NCI-H2029 (cell line): ENCODE results near the gene CCL7.
A peak's percentile ranks its signal among the peaks of the same experiment; 100 is the strongest.

Source experiments
- DNase-seq: peaks from one replicate; lab custom pipeline; 2025; lab: John Stamatoyannopoulos, UW

Gene CCL7

GRCh38 chr17:34246881-34247280, 23.1 kb upstream of the CCL7 start:
- DNase-seq: no peak

- DNase-seq: no peak
Measured at GRCh38 chr17:34248511-34249024, 21.5 kb upstream of the CCL7 start.

GRCh38 chr17:34249061-34249460, 21.0 kb upstream of the CCL7 start:
- no peak for DNase-seq

- DNase-seq: no peak
Measured at GRCh38 chr17:34249478-34249877, 20.5 kb upstream of the CCL7 start.

- no peak for DNase-seq
Measured at GRCh38 chr17:34251186-34251585, 18.8 kb upstream of the CCL7 start.

- no peak for DNase-seq
Measured at GRCh38 chr17:34252095-34252443, 18.0 kb upstream of the CCL7 start.

GRCh38 chr17:34252444-34253138, 17.4 kb upstream of the CCL7 start:
- no peak for DNase-seq

GRCh38 chr17:34253139-34253525, 16.9 kb upstream of the CCL7 start:
- DNase-seq: no peak

GRCh38 chr17:34254146-34254545, 15.9 kb upstream of the CCL7 start:
- no peak for DNase-seq

- peak; percentile 44 for DNase-seq
Measured at GRCh38 chr17:34254651-34255380, 15.2 kb upstream of the CCL7 start, which contains the start of gene CCL2. Gene CCL2, plus strand, starts transcription at chr17:34255285. Its CDS starts 65 bp downstream, at chr17:34255350.

GRCh38 chr17:34255381-34255732, 14.7 kb upstream of the CCL7 start:
- no peak for DNase-seq

GRCh38 chr17:34255841-34256240, 14.2 kb upstream of the CCL7 start:
- no peak for DNase-seq

GRCh38 chr17:34257299-34257985, 12.6 kb upstream of the CCL7 start:
- no peak for DNase-seq

GRCh38 chr17:34257986-34258326, 12.1 kb upstream of the CCL7 start:
- no peak for DNase-seq

- no peak for DNase-seq
Measured at GRCh38 chr17:34259146-34259545, 10.9 kb upstream of the CCL7 start.

- DNase-seq: no peak
Measured at GRCh38 chr17:34260861-34261260, 9.2 kb upstream of the CCL7 start.

GRCh38 chr17:34261568-34262337, 8.3 kb upstream of the CCL7 start:
- DNase-seq: no peak

GRCh38 chr17:34265711-34266110, 4.3 kb upstream of the CCL7 start:
- no peak for DNase-seq

GRCh38 chr17:34275881-34276280, 5.9 kb downstream of the CCL7 start:
- peak; percentile 41 for DNase-seq

- no peak for DNase-seq
Measured at GRCh38 chr17:34276826-34277225, 6.8 kb downstream of the CCL7 start.

GRCh38 chr17:34283571-34283970, 13.6 kb downstream of the CCL7 start:
- DNase-seq: no peak

GRCh38 chr17:34285286-34285792, 15.3 kb downstream of the CCL7 start, which contains the start of gene CCL11:
Gene CCL11, plus strand, starts transcription at chr17:34285742. Its CDS starts 67 bp downstream, at chr17:34285809.
- DNase-seq: no peak
